ENCODE measurements around the gene NR2C1. TPM values are rescaled to one million over a fixed set of nuclear protein-coding genes. Genes with fewer than 3 reads are reported as not detected.
"Not testable (repeated sequence)": the region's sequence is repeated elsewhere in the genome, so short reads cannot be mapped to it uniquely, and the experiment has no call there.

Gene NR2C1
- total RNA-seq, 2 donors from 2014 or later, result 45.6 to 92.8 TPM

DNA sequence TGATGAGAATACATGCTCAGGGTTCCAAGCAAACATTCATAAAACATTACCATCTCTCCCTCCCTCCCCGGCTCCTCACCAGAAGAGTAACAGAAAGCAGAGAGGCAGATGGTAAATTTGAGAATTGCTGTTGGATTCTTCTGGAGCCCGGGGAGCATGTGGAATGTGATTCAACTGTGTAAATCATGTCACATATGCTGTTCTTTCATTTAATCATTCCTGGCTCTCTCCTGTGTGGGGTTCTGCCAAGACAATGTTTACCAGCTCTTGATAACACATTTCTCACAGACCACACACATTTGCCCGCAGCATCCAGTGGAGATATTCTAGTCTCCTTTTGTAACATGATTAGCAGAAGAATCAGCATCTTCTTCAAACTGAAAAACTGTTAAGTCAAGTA is 23.4 kb upstream of the NR2C1 start:
- TF ChIP-seq, protein P1, sequence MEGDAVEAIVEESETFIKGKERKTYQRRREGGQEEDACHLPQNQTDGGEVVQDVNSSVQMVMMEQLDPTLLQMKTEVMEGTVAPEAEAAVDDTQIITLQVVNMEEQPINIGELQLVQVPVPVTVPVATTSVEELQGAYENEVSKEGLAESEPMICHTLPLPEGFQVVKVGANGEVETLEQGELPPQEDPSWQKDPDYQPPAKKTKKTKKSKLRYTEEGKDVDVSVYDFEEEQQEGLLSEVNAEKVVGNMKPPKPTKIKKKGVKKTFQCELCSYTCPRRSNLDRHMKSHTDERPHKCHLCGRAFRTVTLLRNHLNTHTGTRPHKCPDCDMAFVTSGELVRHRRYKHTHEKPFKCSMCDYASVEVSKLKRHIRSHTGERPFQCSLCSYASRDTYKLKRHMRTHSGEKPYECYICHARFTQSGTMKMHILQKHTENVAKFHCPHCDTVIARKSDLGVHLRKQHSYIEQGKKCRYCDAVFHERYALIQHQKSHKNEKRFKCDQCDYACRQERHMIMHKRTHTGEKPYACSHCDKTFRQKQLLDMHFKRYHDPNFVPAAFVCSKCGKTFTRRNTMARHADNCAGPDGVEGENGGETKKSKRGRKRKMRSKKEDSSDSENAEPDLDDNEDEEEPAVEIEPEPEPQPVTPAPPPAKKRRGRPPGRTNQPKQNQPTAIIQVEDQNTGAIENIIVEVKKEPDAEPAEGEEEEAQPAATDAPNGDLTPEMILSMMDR (IDR thresholded peaks at IDR 0.05), result no peak
- no peak overlapping the region for H3K27ac ChIP-seq
- ATAC-seq (ENCODE audit: insufficient number of reproducible peaks, low FRiP score, low read depth), result peak; percentile 33

DNA sequence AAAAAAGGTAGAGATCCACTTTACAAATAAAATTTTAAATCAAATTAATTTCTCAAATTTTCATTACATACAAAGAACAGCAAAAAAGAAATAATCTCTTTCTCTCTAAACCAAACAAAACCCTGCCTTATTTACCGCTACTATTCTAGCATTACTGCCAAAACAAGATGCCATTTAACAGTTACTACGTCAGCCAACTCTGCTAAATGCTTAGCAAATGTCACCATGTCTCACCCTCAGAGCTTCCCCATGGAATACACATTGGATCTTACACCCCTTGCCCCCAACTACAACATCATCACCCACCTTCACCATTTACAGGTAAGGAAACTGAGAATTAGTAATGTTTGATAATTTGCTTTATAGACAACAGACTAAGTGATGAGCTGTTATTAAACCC is 23.0 kb upstream of the NR2C1 start:
- no peak overlapping the region for H3K27ac ChIP-seq

More for the DNA sequence above, 23.4 kb upstream of the NR2C1 start:
- no peaks in the 10 kb centered on the region for H3K27me3 ChIP-seq (replicated peaks; ENCODE audit: insufficient read depth)
- H3K4me3 ChIP-seq, result no peak overlapping the region
- DNase-seq (ENCODE audit: low spot score), result no peak
- no peaks in the 10 kb centered on the region for H3K9me3 ChIP-seq
- no peaks in the 10 kb centered on the region for H3K36me3 ChIP-seq
- peaks cover 7 to 18% of the 10 kb centered on the region in 2 donors for H3K4me1 ChIP-seq (ENCODE audit: control insufficient read depth in 1 of 2, low read depth in 2 of 2)

DNA sequence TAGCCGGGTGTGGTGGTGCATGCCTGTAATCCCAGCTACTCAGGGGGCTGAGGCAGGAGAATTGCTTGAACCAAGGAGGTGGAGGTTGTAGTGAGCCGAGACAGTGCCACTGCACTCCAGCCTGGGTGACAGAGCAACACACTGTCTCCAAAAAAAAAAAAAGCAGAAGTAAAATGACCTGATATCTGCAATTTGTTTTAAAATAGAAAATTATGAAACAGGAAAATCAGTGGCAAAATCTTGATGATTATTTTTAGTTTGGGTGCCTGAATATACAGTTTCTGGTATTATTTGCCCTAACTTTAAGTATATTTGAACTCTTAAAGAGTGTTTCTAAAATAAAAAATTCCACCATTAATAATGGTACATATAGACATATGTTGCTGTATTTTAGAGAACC is 22.4 kb upstream of the NR2C1 start:
- ATAC-seq (ENCODE audit: insufficient number of reproducible peaks, low FRiP score, low read depth); DNase-seq (ENCODE audit: low spot score); H3K27ac ChIP-seq; H3K4me3 ChIP-seq; H3K36me3 ChIP-seq; H3K27me3 ChIP-seq (replicated peaks; ENCODE audit: insufficient read depth); H3K9me3 ChIP-seq: not testable (repeated sequence)
- peaks cover 7 to 18% of the 10 kb centered on the region in 2 donors for H3K4me1 ChIP-seq (ENCODE audit: control insufficient read depth in 1 of 2, low read depth in 2 of 2)

More for the DNA sequence above, 23.0 kb upstream of the NR2C1 start:
- Histone ChIP-seq H3K36me3 (no peaks in the 10 kb centered on the region), H3K9me3 (no peaks in the 10 kb centered on the region), H3K4me1 (ENCODE audit: control insufficient read depth in 1 of 2, low read depth in 2 of 2) (peaks cover 7 to 18% of the 10 kb centered on the region in 2 donors), H3K27me3 (replicated peaks; ENCODE audit: insufficient read depth) (no peaks in the 10 kb centered on the region), H3K4me3 (no peak overlapping the region)
- no peak for DNase-seq (ENCODE audit: low spot score)
- no peak for ATAC-seq (ENCODE audit: insufficient number of reproducible peaks, low FRiP score, low read depth)
- TF ChIP-seq, protein P1 (IDR thresholded peaks at IDR 0.05), result no peak

DNA sequence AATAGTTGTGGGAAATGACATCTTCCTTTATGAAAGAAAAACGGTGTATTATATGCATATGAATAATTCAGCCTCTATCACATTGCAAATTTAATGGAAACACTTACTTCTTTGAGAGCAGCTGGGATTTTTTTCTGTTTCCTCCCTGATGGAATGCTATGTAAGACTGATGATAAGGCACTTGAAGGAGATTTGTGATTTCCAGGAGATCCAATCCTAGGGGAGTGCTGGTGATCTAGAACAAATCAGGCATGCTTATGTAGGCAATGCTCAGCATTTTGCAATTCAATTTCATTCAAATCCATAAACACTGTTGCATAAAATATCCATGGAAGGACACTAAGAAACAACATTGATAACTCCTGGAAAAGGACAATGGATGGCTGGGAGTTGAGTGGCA is 16.0 kb upstream of the NR2C1 start:
- TF ChIP-seq, protein P1 (IDR thresholded peaks at IDR 0.05), result no peak

DNA sequence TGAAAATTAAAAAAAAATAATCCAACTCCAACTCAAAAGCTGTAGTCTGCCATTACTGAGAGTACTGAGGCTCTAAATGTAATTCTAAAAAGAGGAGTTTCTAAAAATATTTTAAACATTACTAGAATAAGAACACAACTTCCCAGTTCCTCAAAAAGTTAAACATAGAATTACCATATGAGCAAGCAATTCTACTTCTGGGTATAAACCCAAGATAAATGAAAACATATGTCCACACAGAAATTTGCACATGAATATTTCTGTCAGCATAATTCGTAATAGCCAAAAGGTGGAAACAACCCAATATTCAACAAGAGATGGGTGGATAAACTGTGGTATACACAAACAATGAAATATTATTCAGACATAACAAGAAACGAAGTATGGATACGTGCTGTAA is 15.0 kb upstream of the NR2C1 start:
- no peak for DNase-seq (ENCODE audit: low spot score)
- TF ChIP-seq, protein P1 (IDR thresholded peaks at IDR 0.05), result no peak
- Histone ChIP-seq H3K9me3 (no peaks in the 10 kb centered on the region), H3K36me3 (no peaks in the 10 kb centered on the region), H3K4me1 (ENCODE audit: control insufficient read depth in 1 of 2, low read depth in 2 of 2) (peaks cover 7 to 16% of the 10 kb centered on the region in 2 donors), H3K4me3 (no peak overlapping the region), H3K27me3 (replicated peaks; ENCODE audit: insufficient read depth) (no peaks in the 10 kb centered on the region), H3K27ac (no peak overlapping the region)
- no peak for ATAC-seq (ENCODE audit: insufficient number of reproducible peaks, low FRiP score, low read depth)

More for the DNA sequence above, 16.0 kb upstream of the NR2C1 start:
- Histone ChIP-seq H3K27ac (no peak overlapping the region), H3K27me3 (replicated peaks; ENCODE audit: insufficient read depth) (no peaks in the 10 kb centered on the region), H3K9me3 (no peaks in the 10 kb centered on the region), H3K4me3 (no peak overlapping the region), H3K36me3 (no peaks in the 10 kb centered on the region), H3K4me1 (ENCODE audit: control insufficient read depth in 1 of 2, low read depth in 2 of 2) (peaks cover 0 to 5% of the 10 kb centered on the region in 2 donors)
- ATAC-seq (ENCODE audit: insufficient number of reproducible peaks, low FRiP score, low read depth), result no peak
- no peak for DNase-seq (ENCODE audit: low spot score)

DNA sequence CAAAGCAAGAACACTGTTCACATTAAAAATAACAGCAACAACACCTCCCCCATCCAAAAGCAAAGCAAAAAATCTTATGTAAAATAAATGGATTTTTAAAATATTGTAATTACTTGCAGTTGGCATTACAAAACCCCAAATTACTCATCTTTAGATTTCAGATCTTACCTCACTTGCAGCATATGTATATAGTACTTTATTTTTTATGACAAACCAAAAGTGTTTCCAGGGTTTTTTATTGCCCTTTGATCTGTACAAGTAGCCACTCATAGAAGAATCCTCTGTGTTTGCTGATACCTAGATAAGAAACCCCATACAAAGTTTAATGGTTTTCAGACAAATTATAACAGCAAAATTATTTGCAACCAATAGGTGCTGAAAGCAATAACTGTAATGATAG is 12.2 kb upstream of the NR2C1 start:
- TF ChIP-seq, protein P1 (IDR thresholded peaks at IDR 0.05), result no peak
- H3K4me3 ChIP-seq, result no peak overlapping the region
- H3K27ac ChIP-seq, result no peak overlapping the region

More for the DNA sequence above, 12.2 kb upstream of the NR2C1 start:
- Histone ChIP-seq H3K9me3 (no peaks in the 10 kb centered on the region), H3K4me1 (ENCODE audit: control insufficient read depth in 1 of 2, low read depth in 2 of 2) (peaks cover 10 to 20% of the 10 kb centered on the region in 2 donors), H3K36me3 (no peaks in the 10 kb centered on the region), H3K27me3 (replicated peaks; ENCODE audit: insufficient read depth) (no peaks in the 10 kb centered on the region)
- no peak for DNase-seq (ENCODE audit: low spot score)
- ATAC-seq (ENCODE audit: insufficient number of reproducible peaks, low FRiP score, low read depth), result no peak
